ENCODE data around the gene TRABD2B.

The TRABD2B gene

GRCh38 chr1:47997289-47998200, at the start of gene TRABD2B:
Gene TRABD2B (minus strand): TSS chr1:47997385.
- DNase-seq, result peak; percentile 67

- no peak for DNase-seq
Measured at GRCh38 chr1:48044311-48044710, 47.1 kb upstream of the TRABD2B start.

- no peak for DNase-seq
Measured at GRCh38 chr1:48043622-48044021, 46.4 kb upstream of the TRABD2B start.

- DNase-seq, result no peak
Measured at GRCh38 chr1:48040154-48040553, 43.0 kb upstream of the TRABD2B start.

GRCh38 chr1:48039088-48040054, 42.2 kb upstream of the TRABD2B start:
- DNase-seq, result no peak

GRCh38 chr1:48038270-48038767, 41.1 kb upstream of the TRABD2B start:
- no peak for DNase-seq

GRCh38 chr1:48036710-48037355, 39.6 kb upstream of the TRABD2B start:
- DNase-seq, result no peak

- DNase-seq, result no peak
Measured at GRCh38 chr1:48035371-48036141, 38.4 kb upstream of the TRABD2B start.

- DNase-seq, result no peak
Measured at GRCh38 chr1:48033495-48034045, 36.4 kb upstream of the TRABD2B start.

- DNase-seq, result no peak
Measured at GRCh38 chr1:48031676-48032075, 34.5 kb upstream of the TRABD2B start.

GRCh38 chr1:48030696-48031365, 33.6 kb upstream of the TRABD2B start:
- no peak for DNase-seq

- no peak for DNase-seq
Measured at GRCh38 chr1:48030211-48030610, 33.0 kb upstream of the TRABD2B start.

- DNase-seq, result no peak
Measured at GRCh38 chr1:48028218-48029069, 31.3 kb upstream of the TRABD2B start.

- no peak for DNase-seq
Measured at GRCh38 chr1:48027533-48027835, 30.3 kb upstream of the TRABD2B start.

GRCh38 chr1:48026701-48027532, 29.7 kb upstream of the TRABD2B start:
- DNase-seq, result no peak

- no peak for DNase-seq
Measured at GRCh38 chr1:48026275-48026674, 29.1 kb upstream of the TRABD2B start.

- no peak for DNase-seq
Measured at GRCh38 chr1:48025076-48025475, 27.9 kb upstream of the TRABD2B start.

- DNase-seq, result no peak
Measured at GRCh38 chr1:48023488-48023887, 26.3 kb upstream of the TRABD2B start.

GRCh38 chr1:48022306-48022705, 25.1 kb upstream of the TRABD2B start:
- DNase-seq, result no peak
